Kidney epithelial cell (primary cell): Measurements from ENCODE around the gene ADAM33. TPM values are rescaled to one million over a fixed set of nuclear protein-coding genes. Genes with fewer than 3 reads are reported as not detected.

Experiments
- DNase-seq: peaks from one replicate; pipeline ENCODE4 v3.0.0-alpha.2; 2010; ENCODE audit warnings: low read depth
- H3K27me3 ChIP-seq: 2 replicates; pipeline ENCODE4 v1.6.0; 2011; ENCODE audit warnings: low read length; ENCODE audit not compliant: control insufficient read depth, insufficient read depth
- H3K36me3 ChIP-seq: 2 replicates; pipeline ENCODE4 v1.5.1; 2011; ENCODE audit warnings: low read length; ENCODE audit not compliant: control insufficient read depth, insufficient read depth
- H3K4me3 ChIP-seq: 2 replicates; pipeline ENCODE4 v1.5.1; 2011; ENCODE audit warnings: low read depth, mild to moderate bottlenecking, control low read depth, low read length
- total RNA-seq: library from RNA; depleted of rRNA; stranded (reverse); fragments of >200 nt; gene quantifications from 2 replicates; pipeline ENCODE4 v1.2.3, GENCODE V29; 2015
- TF ChIP-seq, protein P1 (sequence below): IDR thresholded peaks from 2 replicates; pipeline ENCODE4 v1.5.1; 2011; ENCODE audit warnings: mild to moderate bottlenecking, moderate library complexity, low read length, control low read depth, inconsistent platforms; ENCODE audit not compliant: insufficient read depth, poor library complexity, severe bottlenecking

The ADAM33 gene
- total RNA-seq, 1 donor from 2014 or later: 0.13 TPM

DNA sequence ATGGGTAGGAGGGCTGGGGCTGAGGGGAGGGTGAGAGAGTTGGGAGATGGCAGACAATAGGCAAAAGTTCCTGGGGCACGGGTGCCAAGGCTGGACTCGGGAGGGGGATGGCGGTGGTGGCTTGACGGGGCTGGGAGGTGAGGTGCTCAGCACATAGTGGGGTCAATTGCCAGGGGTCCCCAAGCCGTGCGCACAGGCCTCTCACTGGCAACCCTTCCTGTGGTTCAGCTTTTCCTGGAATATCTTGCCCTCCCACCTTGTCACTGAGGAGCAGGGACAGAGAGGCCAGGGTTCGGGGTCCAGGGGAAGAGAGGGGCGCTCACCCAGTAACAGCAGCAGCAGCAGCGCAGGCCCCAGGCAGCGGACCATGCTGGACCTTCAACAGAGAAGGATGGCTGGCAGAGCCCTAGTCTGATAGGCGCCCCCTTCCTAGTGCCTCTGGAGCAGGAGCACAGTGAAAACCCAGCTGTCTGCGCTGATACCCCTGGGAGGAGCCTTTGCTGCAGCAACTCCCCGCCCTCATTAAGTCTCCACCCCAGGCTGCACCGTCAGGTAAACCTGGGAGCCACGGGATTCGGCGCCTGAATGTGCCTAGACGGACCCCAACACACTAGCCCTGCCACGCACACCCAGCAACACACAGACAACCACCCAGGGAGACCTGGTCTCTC lies 18.6 kb downstream of the ADAM33 start, which contains the start of gene GFRA4:
TSS of gene GFRA4 (minus strand) at position 369 of the 671 bp plus-strand sequence. CDS start at position 369, 0 bp downstream.
- TF ChIP-seq, protein P1, sequence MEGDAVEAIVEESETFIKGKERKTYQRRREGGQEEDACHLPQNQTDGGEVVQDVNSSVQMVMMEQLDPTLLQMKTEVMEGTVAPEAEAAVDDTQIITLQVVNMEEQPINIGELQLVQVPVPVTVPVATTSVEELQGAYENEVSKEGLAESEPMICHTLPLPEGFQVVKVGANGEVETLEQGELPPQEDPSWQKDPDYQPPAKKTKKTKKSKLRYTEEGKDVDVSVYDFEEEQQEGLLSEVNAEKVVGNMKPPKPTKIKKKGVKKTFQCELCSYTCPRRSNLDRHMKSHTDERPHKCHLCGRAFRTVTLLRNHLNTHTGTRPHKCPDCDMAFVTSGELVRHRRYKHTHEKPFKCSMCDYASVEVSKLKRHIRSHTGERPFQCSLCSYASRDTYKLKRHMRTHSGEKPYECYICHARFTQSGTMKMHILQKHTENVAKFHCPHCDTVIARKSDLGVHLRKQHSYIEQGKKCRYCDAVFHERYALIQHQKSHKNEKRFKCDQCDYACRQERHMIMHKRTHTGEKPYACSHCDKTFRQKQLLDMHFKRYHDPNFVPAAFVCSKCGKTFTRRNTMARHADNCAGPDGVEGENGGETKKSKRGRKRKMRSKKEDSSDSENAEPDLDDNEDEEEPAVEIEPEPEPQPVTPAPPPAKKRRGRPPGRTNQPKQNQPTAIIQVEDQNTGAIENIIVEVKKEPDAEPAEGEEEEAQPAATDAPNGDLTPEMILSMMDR: no peak
- Histone ChIP-seq H3K4me3 (no peak within 1 kb of the TSS), H3K36me3 (no peaks in the 10 kb centered on the region), H3K27me3 (peaks cover 54% of the 10 kb centered on the region)
- DNase-seq: no peak

DNA sequence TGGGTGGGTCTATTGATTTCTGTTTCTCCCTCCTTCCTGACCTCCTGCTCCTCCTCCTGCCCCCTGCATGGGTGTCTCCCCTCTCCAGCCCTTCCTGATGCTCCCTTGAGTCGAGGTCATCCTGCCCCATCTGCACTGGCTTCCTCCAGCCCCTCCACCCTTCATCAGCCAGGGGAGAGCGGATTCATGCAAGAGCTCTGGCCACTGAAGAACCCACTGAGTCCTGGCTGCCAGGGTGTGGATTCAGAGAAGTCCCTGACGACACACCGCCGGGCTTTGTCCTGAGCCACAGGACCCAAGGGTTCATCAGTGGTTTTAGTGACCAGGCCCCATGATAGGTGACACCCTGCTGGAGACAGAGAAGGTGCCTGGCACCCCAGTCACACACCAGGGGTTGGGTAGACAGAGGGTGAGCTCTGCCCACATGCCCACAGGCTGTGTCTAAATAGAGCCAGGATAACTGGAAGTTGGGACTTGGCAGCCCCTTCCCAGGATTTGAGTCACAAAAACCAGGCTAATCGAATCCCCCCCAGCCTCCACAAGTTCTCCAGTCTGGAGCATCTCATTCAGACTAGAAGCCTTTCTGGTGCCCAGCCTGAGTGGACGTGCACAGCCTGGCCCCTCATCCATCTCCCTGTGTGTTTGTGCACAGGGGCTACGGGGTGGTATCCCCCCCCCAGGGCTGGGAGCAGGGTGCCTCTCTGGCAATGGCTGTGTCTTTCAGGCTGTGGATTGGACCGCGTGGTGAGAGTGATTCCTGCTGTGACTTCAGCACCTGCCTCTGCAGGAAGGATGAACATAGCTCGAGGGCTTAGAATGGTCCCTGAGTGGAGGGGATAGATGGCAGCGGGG lies 19.8 kb downstream of the ADAM33 start:
- peaks cover 62% of the 10 kb centered on the region for H3K27me3 ChIP-seq
- H3K36me3 ChIP-seq: no peaks in the 10 kb centered on the region
- no peak for DNase-seq
- H3K4me3 ChIP-seq: no peak overlapping the region
- TF ChIP-seq, protein P1: no peak

DNA sequence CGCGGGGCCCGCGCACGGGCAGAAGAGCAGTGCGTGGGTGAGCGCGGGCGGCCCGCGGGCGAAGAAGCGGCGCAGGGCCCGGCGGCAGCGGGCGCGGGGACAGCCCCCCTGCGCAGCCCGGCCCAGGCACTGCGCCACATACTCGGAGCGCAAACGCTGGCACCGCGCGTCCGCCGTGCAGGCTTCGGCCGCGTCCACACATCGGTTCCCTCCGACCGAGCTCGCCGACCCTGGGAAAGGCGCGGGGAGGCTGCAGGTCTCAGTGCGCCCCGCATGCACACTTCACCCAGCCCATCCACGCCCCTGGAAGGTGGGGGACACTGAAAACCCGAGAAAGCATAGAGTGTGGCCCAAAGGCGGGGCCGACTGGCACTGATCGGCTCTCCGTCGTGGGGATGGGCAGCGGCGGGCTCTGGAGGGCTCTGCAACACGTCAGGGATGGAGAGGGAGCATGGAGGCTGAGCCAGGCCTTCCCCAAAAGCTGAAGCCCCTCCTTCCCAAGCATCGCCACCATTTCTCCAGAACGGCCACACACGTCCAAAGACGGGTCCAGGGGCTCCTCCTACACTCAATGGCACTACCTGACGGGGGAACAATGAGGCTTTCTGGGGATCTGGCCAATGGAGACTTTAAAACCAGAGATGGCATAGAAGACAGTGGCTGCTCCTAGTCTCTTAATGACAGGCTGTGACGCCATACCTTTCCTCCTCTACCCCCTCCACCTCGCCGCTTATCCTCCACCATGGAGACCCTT lies 20.6 kb downstream of the ADAM33 start:
- TF ChIP-seq, protein P1: no peak
- DNase-seq: no peak
- H3K27me3 ChIP-seq: peaks cover 61% of the 10 kb centered on the region
- no peak overlapping the region for H3K4me3 ChIP-seq
- no peaks in the 10 kb centered on the region for H3K36me3 ChIP-seq

DNA sequence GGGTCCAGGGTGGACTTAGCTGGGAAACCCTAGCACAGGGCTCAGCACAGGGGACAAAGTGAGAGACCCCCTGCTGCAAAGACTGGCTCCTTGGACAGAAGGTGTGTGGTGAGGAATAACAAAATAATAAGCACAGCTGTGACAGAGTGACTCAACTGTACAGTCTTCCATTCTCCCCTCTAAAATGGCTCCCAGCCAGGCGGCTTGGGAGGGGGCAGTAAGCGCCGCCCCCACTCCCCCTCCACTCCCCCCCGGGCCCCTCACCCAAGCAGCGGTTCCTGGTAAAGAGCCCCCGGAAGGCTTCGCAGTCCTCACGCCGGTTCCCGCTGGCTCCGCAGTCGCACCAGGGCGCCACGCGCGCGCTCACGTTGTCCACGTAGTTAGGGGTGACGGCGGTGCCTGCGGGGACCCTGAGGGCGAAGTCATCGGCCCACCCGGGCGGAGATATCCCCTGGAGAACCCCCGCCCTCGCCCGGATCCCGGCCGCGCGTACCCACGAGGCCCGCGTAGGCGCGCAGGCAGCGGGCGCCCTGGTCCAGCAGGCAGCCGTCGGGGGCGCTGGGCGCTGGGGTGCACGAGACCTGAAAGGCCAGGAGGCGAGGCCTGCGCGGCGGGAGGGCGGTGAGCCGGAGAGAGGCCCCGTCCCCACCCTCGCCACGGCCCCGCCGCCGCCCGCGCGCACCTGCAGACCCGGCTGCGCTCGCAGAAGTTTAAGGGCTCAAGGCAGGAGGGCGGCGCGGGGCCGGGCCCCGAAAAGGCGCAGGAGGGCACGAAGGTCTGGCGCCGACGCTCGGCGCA lies 21.3 kb downstream of the ADAM33 start:
- TF ChIP-seq, protein P1: no peak
- DNase-seq: no peak
- peaks cover 61% of the 10 kb centered on the region for H3K27me3 ChIP-seq
- no peaks in the 10 kb centered on the region for H3K36me3 ChIP-seq
- no peak overlapping the region for H3K4me3 ChIP-seq

DNA sequence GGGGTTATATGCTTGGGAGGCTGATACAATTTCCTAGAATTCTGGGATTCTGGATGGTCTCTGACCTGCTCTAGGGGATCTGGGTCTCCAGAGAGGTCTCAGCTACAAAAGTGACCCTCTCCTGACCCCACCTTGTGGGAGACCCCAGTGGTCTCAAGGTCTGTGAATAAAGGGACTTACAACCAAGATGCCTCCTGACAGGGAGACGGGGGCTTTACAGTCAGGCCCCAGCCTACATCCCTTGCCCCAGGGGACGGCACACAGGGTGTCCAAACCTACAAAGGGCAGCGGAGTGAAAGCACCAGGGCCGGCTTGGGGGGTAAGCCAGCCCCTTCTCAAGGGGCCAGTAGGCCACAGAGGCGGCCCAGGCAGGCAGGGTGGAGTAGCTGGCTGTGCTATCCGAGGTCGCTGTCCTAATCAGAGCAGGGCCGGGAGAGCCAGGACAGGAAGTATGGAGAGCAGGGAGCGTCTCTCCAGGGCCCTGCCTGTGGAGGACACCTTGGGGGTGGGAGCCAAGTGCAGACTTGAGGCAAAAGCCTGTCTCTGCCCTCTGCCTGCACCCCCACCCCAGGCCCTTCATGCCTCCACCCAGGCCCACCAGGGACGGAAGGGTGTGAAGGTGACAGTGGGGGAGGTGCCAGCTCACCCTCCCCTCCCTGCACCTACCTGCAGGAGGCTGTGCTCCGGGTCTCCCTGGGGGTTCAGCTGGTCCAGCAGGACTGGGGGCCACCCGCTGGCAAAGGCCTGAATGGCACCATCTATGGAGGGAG lies 22.1 kb downstream of the ADAM33 start:
- TF ChIP-seq, protein P1: no peak
- H3K27me3 ChIP-seq: peaks cover 61% of the 10 kb centered on the region
- H3K4me3 ChIP-seq: no peak overlapping the region
- H3K36me3 ChIP-seq: no peaks in the 10 kb centered on the region
- DNase-seq: no peak
